ENCODE data around the gene OR1F1. TPM values are rescaled to one million over a fixed set of nuclear protein-coding genes. Genes with fewer than 3 reads are reported as not detected.

Gene OR1F1
- polyA plus RNA-seq, 1 of the 3 experiments (the other 2 are of a cell fraction): 0.71 TPM

GRCh38 chr16:3148256-3149192 is 39.5 kb upstream of the OR1F1 start:
- peaks cover 37% of the 10 kb centered on the region for H3F3A ChIP-seq (replicated peaks; ENCODE audit: insufficient read depth)
- H3K27ac ChIP-seq (ENCODE audit: low read depth in 2 of 2, low read length in 1 of 2): no peak overlapping the region
- no peaks in the 10 kb centered on the region for H3K79me2 ChIP-seq (ENCODE audit: insufficient read depth)
- ChIA-PET POLR2A (interaction anchor here (1.4 kb wide), 1 partner anchor 14 kb away, joined by 4 read pairs; the partner anchor contains the start of gene ZNF213), CTCF (interaction anchor here (1.0 to 5.7 kb wide), 11 partner anchors 10 to 1135 kb away, joined by 3 to 62 read pairs (median 9); partner anchors contain the start of gene ZNF213)
- peaks cover 3% of the 10 kb centered on the region; the same call in 1 of the 2 replicates for H4K20me1 ChIP-seq (ENCODE audit: insufficient read depth)
- TF ChIP-seq PBX3 (IDR thresholded peaks at IDR 0.05) (no peak), TAF1 (IDR thresholded peaks at IDR 0.05; ENCODE audit: borderline replicate concordance, low read depth, low read length) (no peak), RFX5 (IDR thresholded peaks at IDR 0.05; ENCODE audit: low read length) (no peak), CHD2 (IDR thresholded peaks at IDR 0.05; ENCODE audit: low read length, partially characterized antibody) (no peak), JUND (IDR thresholded peaks at IDR 0.05) (no peak), POLR2AphosphoS5 (IDR thresholded peaks at IDR 0.05; ENCODE audit: low read depth, low read length) (no peak)
- TF ChIP-seq, protein P1, sequence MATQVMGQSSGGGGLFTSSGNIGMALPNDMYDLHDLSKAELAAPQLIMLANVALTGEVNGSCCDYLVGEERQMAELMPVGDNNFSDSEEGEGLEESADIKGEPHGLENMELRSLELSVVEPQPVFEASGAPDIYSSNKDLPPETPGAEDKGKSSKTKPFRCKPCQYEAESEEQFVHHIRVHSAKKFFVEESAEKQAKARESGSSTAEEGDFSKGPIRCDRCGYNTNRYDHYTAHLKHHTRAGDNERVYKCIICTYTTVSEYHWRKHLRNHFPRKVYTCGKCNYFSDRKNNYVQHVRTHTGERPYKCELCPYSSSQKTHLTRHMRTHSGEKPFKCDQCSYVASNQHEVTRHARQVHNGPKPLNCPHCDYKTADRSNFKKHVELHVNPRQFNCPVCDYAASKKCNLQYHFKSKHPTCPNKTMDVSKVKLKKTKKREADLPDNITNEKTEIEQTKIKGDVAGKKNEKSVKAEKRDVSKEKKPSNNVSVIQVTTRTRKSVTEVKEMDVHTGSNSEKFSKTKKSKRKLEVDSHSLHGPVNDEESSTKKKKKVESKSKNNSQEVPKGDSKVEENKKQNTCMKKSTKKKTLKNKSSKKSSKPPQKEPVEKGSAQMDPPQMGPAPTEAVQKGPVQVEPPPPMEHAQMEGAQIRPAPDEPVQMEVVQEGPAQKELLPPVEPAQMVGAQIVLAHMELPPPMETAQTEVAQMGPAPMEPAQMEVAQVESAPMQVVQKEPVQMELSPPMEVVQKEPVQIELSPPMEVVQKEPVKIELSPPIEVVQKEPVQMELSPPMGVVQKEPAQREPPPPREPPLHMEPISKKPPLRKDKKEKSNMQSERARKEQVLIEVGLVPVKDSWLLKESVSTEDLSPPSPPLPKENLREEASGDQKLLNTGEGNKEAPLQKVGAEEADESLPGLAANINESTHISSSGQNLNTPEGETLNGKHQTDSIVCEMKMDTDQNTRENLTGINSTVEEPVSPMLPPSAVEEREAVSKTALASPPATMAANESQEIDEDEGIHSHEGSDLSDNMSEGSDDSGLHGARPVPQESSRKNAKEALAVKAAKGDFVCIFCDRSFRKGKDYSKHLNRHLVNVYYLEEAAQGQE (IDR thresholded peaks at IDR 0.05; ENCODE audit: low read depth, low read length): no peak
- H3K4me2 ChIP-seq: peak overlapping the region; percentile 83; the same call in 1 of the 2 replicates
- WGBS (ENCODE audit: low lambda C conversion rate): 95% methylated on average over 7 of the region's 13 CpGs
- DNase-seq: no peak
- H3K4me1 ChIP-seq (ENCODE audit: control insufficient read depth in 1 of 2, insufficient read depth in 2 of 2, low read depth in 1 of 2, low read length in 1 of 2): peaks cover 0 to 13% of the 10 kb centered on the region in 2 experiments; a peak in 1 of 4 replicates
- no peak overlapping the region for H3K9ac ChIP-seq
- no peaks in the 10 kb centered on the region for H3K27me3 ChIP-seq (ENCODE audit: insufficient read depth)
- H3K36me3 ChIP-seq (replicated peaks in 1 of 2; ENCODE audit: control insufficient read depth in 1 of 2, insufficient read depth in 2 of 2, low read length in 1 of 2): no peaks in the 10 kb centered on the region
- H3K9me3 ChIP-seq: no peaks in the 10 kb centered on the region
- no peak overlapping the region for H3K4me3 ChIP-seq (ENCODE audit: low read depth in 2 of 2, low read length in 1 of 2)
- H3K9me2 ChIP-seq: no peaks in the 10 kb centered on the region
- H2AFZ ChIP-seq (ENCODE audit: low read depth): no peak overlapping the region

DNA sequence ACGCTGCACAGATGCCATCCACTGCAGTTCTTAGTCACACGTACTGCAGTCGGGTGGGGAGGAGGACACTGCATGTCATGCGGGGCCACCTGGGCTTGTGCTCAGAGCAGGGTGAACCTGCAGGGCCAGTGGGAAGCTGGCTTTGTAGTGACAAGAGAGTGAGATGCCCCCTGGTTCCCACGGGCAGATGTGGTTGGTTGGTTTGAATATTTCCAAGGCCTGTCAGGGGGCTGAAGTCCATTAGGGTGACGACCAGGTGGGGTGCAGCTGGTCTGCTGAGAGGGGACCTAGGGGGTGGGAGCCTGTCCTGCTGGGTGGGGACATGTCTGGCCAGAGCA is 38.8 kb upstream of the OR1F1 start:
- Histone ChIP-seq H3K4me3 (ENCODE audit: low read depth in 2 of 2, low read length in 1 of 2) (peak overlapping the region in 1 of 2 experiments; percentile 78; a peak in 2 of 4 replicates), H3K27ac (ENCODE audit: low read depth in 2 of 2, low read length in 1 of 2) (peak overlapping the region in 1 of 2 experiments; percentile 66; a peak in 1 of 4 replicates), H3K9me2 (no peaks in the 10 kb centered on the region), H3K4me2 (peak overlapping the region; percentile 83; the same call in 1 of the 2 replicates), H3F3A (replicated peaks; ENCODE audit: insufficient read depth) (peaks cover 38% of the 10 kb centered on the region), H3K9ac (peak overlapping the region; percentile 81; the same call in 1 of the 2 replicates), H4K20me1 (ENCODE audit: insufficient read depth) (peaks cover 3% of the 10 kb centered on the region; the same call in 1 of the 2 replicates), H3K9me3 (no peaks in the 10 kb centered on the region), H3K79me2 (ENCODE audit: insufficient read depth) (no peaks in the 10 kb centered on the region), H3K36me3 (replicated peaks in 1 of 2; ENCODE audit: control insufficient read depth in 1 of 2, insufficient read depth in 2 of 2, low read length in 1 of 2) (no peaks in the 10 kb centered on the region), H3K4me1 (ENCODE audit: control insufficient read depth in 1 of 2, insufficient read depth in 2 of 2, low read depth in 1 of 2, low read length in 1 of 2) (peaks cover 0 to 13% of the 10 kb centered on the region in 2 experiments; a peak in 1 of 4 replicates), H2AFZ (ENCODE audit: low read depth) (peak overlapping the region; percentile 87; the same call in 1 of the 2 replicates), H3K27me3 (ENCODE audit: insufficient read depth) (no peaks in the 10 kb centered on the region)
- no peak for DNase-seq
- ChIA-PET CTCF (interaction anchor here (0.7 to 5.7 kb wide), 13 partner anchors 8 to 1134 kb away, joined by 3 to 62 read pairs (median 9); partner anchors contain the start of gene ZNF213), POLR2A (interaction anchor here (1.0 to 2.2 kb wide), 3 partner anchors 11 to 134 kb away, joined by 3 to 18 read pairs (median 5); partner anchors contain the start of genes ZNF213 and ZNF263)
- 100% methylated on average over 2 of the region's 6 CpGs for WGBS (ENCODE audit: low lambda C conversion rate)
- TF ChIP-seq NRF1 (IDR thresholded peaks at IDR 0.05; ENCODE audit: low read depth, low read length) (no peak), NFIC (IDR thresholded peaks at IDR 0.05; ENCODE audit: borderline replicate concordance) (no peak), TCF12 (IDR thresholded peaks at IDR 0.05) (no peak), TEAD4 (IDR thresholded peaks at IDR 0.05; ENCODE audit: borderline replicate concordance, insufficient read depth) (no peak), YY1 (IDR thresholded peaks at IDR 0.05; ENCODE audit: low read depth) (no peak), FOSL2 (IDR thresholded peaks at IDR 0.05; ENCODE audit: borderline replicate concordance, low read depth) (no peak), SMC3 (IDR thresholded peaks at IDR 0.05; ENCODE audit: low read depth, low read length) (no peak), USF1 (IDR thresholded peaks at IDR 0.05; ENCODE audit: borderline replicate concordance, low read depth) (no peak), FOXJ3 (CRISPR knock-in tag; IDR thresholded peaks at IDR 0.05) (no peak)
- TF ChIP-seq, protein P2, sequence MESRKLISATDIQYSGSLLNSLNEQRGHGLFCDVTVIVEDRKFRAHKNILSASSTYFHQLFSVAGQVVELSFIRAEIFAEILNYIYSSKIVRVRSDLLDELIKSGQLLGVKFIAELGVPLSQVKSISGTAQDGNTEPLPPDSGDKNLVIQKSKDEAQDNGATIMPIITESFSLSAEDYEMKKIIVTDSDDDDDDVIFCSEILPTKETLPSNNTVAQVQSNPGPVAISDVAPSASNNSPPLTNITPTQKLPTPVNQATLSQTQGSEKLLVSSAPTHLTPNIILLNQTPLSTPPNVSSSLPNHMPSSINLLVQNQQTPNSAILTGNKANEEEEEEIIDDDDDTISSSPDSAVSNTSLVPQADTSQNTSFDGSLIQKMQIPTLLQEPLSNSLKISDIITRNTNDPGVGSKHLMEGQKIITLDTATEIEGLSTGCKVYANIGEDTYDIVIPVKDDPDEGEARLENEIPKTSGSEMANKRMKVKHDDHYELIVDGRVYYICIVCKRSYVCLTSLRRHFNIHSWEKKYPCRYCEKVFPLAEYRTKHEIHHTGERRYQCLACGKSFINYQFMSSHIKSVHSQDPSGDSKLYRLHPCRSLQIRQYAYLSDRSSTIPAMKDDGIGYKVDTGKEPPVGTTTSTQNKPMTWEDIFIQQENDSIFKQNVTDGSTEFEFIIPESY (IDR thresholded peaks at IDR 0.05; ENCODE audit: borderline replicate concordance, low read depth): no peak
